Measurements from ENCODE around the gene CCNE1. TPM values are rescaled to one million over a fixed set of nuclear protein-coding genes. Genes with fewer than 3 reads are reported as not detected.
A peak's percentile ranks its signal among the peaks of the same experiment; 100 is the strongest.

Gene CCNE1
- total RNA-seq, 2 experiments from 2014 or later = 24.5 to 25.7 TPM

DNA sequence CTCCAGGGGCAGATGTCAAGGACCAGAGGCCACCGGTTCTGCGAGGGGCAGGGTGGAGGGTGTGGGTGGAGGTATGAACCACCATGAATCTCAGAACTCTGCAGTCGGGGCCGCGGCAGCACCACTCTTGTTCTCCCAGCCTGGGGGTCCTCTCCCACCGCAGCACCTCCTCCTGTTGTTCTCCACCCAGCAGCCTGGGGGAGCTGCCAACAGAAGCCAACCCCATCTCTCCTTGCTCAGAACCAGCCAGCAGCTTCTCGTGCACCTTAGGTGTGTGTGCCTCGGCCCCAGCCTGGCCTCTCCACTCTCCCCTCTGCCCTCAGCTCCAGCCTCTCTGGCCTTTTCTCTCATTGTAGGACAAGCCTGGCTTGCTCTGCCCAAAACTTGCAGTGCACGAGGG is 31.9 kb upstream of the CCNE1 start:
- DNase-seq = peak; percentile 10
- TF ChIP-seq, protein P1, sequence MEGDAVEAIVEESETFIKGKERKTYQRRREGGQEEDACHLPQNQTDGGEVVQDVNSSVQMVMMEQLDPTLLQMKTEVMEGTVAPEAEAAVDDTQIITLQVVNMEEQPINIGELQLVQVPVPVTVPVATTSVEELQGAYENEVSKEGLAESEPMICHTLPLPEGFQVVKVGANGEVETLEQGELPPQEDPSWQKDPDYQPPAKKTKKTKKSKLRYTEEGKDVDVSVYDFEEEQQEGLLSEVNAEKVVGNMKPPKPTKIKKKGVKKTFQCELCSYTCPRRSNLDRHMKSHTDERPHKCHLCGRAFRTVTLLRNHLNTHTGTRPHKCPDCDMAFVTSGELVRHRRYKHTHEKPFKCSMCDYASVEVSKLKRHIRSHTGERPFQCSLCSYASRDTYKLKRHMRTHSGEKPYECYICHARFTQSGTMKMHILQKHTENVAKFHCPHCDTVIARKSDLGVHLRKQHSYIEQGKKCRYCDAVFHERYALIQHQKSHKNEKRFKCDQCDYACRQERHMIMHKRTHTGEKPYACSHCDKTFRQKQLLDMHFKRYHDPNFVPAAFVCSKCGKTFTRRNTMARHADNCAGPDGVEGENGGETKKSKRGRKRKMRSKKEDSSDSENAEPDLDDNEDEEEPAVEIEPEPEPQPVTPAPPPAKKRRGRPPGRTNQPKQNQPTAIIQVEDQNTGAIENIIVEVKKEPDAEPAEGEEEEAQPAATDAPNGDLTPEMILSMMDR (IDR thresholded peaks at IDR 0.05) = no peak
- ChIA-PET POLR2A (no interaction called here), CTCF (interaction anchor here (1.4 to 2.8 kb wide), 3 partner anchors 9 to 93 kb away, joined by 4 to 10 read pairs (median 5); no protein-coding TSS in a partner anchor)
- ATAC-seq = no peak
- H3K27ac Mint-ChIP-seq = no peak overlapping the region
- intact Hi-C loops (cut with micrococcal nuclease) = no loop called here
- H3K27me3 Mint-ChIP-seq = no peaks in the 10 kb centered on the region
- no peak overlapping the region for H3K4me3 Mint-ChIP-seq
- no peaks in the 10 kb centered on the region for H3K9me3 Mint-ChIP-seq
- H3K4me1 Mint-ChIP-seq (ENCODE audit: low read depth) = no peaks in the 10 kb centered on the region
- H3K36me3 Mint-ChIP-seq (ENCODE audit: low read depth) = no peaks in the 10 kb centered on the region

DNA sequence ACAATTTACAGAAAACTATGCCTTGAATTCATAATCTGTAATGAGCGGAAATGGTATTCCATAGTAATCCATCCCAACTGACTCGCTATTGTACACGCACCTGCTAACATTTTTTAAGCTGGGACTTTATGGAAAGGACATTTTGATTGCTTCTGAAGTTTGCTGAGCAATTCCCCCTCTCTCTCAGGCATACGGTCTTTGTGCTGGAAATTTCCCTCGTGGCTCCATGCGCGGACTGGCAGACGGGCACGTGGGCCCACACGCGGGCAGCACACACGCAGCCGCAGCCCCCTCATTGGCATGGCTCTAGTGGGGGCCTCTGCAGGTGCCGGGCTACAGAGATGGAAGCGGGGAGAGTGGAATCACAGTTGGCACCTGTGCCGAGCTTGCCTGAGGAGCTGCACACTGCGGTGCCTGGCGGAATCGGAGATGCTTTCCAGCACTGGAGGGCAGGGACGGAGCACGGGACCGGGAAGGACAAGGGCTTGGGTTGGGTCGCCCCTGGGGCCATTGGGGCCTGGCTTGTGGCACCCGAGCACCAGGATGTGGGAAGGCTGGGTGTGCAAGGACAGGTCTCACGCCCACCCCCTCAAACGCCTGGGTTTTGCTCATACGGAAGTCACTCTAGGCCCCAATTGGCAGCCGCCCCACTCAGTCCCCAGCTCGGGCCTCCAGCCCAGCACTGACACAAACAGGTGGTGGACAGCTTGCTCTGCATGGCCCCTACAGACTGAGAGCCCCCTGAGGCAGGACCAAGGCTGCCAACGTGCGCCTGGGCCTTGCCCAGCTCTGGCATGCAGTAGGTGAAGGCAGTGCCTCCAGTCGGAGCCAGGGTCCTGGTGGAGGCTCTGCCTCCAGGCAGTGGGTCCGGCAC is 30.2 kb upstream of the CCNE1 start:
- H3K4me3 Mint-ChIP-seq = no peak overlapping the region
- intact Hi-C loops (cut with micrococcal nuclease) = no loop called here
- no peak overlapping the region for H3K27ac Mint-ChIP-seq
- H3K36me3 Mint-ChIP-seq (ENCODE audit: low read depth) = no peaks in the 10 kb centered on the region
- H3K4me1 Mint-ChIP-seq (ENCODE audit: low read depth) = no peaks in the 10 kb centered on the region
- DNase-seq (no peak), ATAC-seq (no peak)
- CTCF ChIA-PET = interaction anchor here (0.9 kb wide), 1 partner anchor 22 kb away, joined by 3 read pairs; no protein-coding TSS in a partner anchor
- H3K9me3 Mint-ChIP-seq = no peaks in the 10 kb centered on the region
- no peaks in the 10 kb centered on the region for H3K27me3 Mint-ChIP-seq
- POLR2A ChIA-PET = no interaction called here
- TF ChIP-seq, protein P1 (IDR thresholded peaks at IDR 0.05) = no peak

DNA sequence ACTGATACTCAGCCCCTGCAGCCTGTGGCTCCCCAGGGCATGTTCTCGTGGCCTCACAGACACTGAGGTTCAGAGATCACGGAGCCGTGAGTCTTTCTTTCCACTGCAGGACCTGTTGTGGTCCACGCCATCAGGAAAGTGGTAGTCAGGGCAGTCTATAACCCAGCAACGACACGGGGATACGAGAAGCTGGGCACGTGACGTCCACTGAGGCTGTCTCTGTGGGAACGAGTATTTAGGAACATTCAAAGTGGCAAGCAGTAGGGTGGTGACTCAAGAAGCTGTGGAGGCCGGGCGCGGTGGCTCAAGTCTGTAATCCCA is 29.6 kb upstream of the CCNE1 start:
- Mint-ChIP-seq H3K27ac (no peak overlapping the region), H3K4me3 (no peak overlapping the region), H3K4me1 (ENCODE audit: low read depth) (no peaks in the 10 kb centered on the region), H3K36me3 (ENCODE audit: low read depth) (no peaks in the 10 kb centered on the region), H3K27me3 (no peaks in the 10 kb centered on the region), H3K9me3 (no peaks in the 10 kb centered on the region)
- DNase-seq (no peak), ATAC-seq (no peak)
- TF ChIP-seq, protein P1 (IDR thresholded peaks at IDR 0.05) = no peak
- ChIA-PET POLR2A (no interaction called here), CTCF (interaction anchor here (0.9 kb wide), 2 partner anchors 10 to 23 kb away, joined by 3 read pairs; no protein-coding TSS in a partner anchor)
- intact Hi-C loops (cut with micrococcal nuclease) = no loop called here

DNA sequence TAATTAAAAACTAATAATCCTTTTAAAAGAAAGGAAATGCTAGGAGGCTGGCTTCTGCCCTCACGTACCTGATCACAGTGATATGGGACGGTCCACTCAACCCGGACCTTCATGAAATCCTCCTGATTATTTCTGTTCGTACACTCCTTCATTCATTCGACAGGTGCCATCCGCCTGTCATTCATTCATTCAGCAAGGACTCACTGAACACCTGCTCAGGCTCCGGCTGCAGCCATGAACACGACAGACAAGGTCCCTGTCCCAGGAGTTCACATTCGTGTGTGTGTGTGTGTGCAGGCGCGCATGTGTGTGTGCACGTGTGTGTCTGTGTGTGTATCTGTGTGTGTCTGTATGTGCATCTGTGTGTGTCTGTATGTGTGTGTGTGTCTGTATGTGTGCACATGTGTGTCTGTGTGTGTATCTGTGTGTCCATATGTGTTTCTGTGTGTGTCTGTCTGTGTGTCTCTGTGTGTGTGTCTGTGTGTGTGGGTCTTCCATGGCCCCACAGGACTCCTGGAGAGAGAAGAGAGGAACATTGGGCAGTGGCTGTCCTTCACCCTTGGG is 28.1 kb upstream of the CCNE1 start:
- Mint-ChIP-seq H3K9me3 (no peaks in the 10 kb centered on the region), H3K36me3 (ENCODE audit: low read depth) (no peaks in the 10 kb centered on the region), H3K4me1 (ENCODE audit: low read depth) (no peaks in the 10 kb centered on the region), H3K4me3 (no peak overlapping the region), H3K27ac (no peak overlapping the region), H3K27me3 (no peaks in the 10 kb centered on the region)
- TF ChIP-seq, protein P1 (IDR thresholded peaks at IDR 0.05) = no peak
- intact Hi-C loops (cut with micrococcal nuclease) = no loop called here
- POLR2A ChIA-PET = no interaction called here
- DNase-seq (no peak), ATAC-seq (no peak)
- CTCF ChIA-PET = no interaction called here

DNA sequence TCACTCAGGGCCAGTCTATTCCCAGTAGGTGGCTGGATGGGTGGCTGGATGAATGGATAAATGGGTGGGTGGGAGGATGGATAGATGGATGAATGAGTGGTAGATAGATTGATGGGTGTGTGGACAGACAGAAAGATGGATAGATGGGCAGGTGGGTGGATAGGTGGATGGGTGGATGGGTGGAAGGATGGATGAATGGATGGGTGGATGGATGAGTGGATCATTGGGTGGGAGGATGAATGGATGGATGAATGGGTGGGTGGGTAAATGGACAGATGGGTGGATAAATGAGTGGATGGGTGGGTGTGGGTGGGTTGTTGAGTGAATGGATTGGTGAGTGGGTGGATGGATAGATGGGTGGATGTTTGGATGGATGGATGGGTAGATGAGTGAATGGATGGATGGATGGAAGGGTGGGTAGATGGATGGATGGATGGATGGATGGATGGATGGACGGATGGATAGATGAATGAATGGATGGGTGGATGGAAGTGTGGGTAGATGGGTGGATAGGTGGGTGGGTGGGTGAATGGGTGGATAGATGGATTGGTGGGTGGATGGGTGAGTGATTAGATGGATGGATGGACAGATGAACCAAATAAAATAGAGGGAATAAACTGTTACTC is 27.1 kb upstream of the CCNE1 start:
- TF ChIP-seq, protein P1 (IDR thresholded peaks at IDR 0.05) = no peak
- H3K27ac Mint-ChIP-seq = no peak overlapping the region
- ChIA-PET POLR2A (no interaction called here), CTCF (interaction anchor here (1.6 kb wide), 1 partner anchor 25 kb away, joined by 3 read pairs; no protein-coding TSS in a partner anchor)
- DNase-seq (no peak), ATAC-seq (no peak)
- no peaks in the 10 kb centered on the region for H3K9me3 Mint-ChIP-seq
- no peaks in the 10 kb centered on the region for H3K4me1 Mint-ChIP-seq (ENCODE audit: low read depth)
- no peaks in the 10 kb centered on the region for H3K36me3 Mint-ChIP-seq (ENCODE audit: low read depth)
- H3K4me3 Mint-ChIP-seq = no peak overlapping the region
- intact Hi-C loops (cut with micrococcal nuclease) = no loop called here
- H3K27me3 Mint-ChIP-seq = no peaks in the 10 kb centered on the region

All from activated CD8-positive, alpha-beta T cell treated with anti-CD3 and anti-CD28 coated beads for 36 hours (primary cell).